Measurements from ENCODE around the gene PDZD4.

PDZD4 gene, protein sequence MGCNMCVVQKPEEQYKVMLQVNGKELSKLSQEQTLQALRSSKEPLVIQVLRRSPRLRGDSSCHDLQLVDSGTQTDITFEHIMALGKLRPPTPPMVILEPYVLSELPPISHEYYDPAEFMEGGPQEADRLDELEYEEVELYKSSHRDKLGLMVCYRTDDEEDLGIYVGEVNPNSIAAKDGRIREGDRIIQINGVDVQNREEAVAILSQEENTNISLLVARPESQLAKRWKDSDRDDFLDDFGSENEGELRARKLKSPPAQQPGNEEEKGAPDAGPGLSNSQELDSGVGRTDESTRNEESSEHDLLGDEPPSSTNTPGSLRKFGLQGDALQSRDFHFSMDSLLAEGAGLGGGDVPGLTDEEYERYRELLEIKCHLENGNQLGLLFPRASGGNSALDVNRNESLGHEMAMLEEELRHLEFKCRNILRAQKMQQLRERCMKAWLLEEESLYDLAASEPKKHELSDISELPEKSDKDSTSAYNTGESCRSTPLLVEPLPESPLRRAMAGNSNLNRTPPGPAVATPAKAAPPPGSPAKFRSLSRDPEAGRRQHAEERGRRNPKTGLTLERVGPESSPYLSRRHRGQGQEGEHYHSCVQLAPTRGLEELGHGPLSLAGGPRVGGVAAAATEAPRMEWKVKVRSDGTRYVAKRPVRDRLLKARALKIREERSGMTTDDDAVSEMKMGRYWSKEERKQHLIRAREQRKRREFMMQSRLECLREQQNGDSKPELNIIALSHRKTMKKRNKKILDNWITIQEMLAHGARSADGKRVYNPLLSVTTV

DNA sequence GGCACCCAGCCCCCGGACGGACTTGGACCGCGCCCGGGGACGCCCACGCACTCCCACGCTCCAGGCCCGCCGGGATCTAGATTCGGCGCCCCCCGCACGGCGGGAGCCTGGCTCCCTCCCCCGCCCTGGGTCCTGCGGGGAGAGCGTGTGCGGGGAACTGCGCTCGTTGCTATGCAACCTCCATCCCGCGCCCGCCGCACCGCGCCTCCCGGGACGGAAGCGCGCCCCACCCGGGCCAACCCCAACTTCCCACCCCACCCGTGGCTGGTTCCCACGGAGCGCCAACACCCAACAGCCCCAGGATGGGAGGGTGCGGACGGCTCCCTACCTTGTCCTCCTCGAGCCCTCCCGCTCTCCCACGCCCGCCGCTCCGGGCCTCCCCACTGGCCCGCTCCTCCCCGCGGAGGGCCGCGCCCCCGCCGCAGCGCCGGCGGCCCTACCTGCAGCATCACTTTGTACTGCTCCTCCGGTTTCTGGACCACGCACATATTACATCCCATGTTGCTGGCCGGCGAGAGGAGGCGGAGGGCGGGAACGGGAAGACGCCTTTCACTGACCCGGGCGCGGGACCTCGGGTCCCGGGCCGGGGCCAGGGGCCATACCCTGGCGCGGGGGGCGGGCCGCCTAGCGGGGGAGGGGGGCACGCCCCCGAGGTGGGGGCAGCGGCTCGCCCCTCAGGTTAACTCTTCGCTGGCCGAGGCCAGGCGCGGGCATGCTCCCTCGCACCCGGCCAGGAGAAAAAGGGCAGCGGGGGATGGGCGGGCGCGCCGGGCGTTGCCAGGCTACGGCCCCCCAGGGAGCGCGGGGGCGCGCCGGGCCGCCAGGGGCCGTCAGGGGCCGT lies at the start of gene PDZD4:
PDZD4 (minus strand) TSS at position 746 of the 841 bp plus-strand sequence; CDS start at position 500, 246 bp downstream.
- DNase-seq (ENCODE audit: low read depth): no peak

DNA sequence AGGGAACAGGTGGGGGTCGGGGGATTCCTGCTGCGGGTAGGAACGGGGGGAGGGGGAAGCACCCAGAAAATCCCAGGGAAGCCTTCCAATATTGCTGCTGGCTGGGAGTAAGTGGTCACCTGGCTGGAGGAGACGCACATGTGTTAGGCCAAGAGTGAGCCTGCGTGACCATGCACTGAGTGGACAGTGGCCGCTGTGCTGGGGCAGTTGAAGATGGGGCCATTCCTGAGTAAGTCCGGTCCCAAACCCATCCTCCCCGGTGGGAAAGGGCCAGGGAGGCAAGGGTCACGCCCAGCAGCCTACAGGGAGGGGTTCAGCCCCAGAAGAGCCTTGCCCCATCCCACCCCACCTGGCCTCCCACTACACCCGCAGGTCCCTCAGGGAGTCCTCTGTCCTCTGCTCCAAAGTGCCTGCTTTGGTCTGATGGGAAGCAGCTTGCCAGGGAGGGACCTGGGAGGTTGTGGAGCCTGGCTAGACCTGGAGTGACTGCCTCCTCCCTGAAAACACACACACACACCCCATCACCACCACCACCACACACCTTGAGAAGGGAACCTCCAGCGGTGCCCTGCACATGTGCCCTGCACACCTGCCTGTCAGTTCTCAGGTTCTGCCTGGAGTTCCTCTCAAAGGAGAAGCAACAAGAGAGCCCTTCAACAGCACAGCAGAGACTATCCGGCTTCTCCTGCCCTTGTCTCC lies 49.5 kb upstream of the PDZD4 start:
- DNase-seq (ENCODE audit: low read depth): no peak

DNA sequence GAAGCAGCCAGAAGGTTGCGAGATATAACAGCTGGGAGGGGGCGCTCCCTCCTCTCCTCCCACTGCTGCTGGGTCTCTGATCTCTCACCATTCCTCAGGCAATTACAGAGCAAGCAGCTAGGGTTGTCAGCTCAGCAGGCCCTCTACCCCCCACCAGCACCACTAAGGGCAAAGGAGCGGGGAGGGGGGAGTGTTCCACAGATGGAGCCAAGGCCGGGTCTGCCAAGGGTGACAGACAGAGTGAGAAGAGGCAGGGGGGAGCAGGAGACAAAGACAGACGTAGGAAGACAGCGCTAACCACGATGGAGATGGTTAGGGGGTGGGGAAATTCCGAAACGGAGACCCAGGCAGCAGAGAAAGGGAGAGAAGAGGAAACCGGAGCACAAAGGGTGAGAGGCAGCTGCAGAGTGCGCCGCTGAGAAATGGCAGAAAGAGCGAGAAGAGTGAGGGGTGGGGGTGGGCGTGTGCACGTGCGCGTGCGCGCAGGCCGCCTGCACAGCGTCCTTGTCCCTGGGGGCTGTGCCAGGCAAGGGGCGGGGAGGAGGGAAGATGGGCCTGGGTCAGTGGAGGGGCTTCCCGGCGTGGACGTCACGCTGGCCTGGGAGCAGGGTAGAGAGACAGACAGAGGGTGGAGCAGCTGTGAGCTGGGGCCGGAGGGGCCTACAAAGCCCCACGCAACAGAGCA lies 48.8 kb upstream of the PDZD4 start:
- DNase-seq (ENCODE audit: low read depth): no peak

DNA sequence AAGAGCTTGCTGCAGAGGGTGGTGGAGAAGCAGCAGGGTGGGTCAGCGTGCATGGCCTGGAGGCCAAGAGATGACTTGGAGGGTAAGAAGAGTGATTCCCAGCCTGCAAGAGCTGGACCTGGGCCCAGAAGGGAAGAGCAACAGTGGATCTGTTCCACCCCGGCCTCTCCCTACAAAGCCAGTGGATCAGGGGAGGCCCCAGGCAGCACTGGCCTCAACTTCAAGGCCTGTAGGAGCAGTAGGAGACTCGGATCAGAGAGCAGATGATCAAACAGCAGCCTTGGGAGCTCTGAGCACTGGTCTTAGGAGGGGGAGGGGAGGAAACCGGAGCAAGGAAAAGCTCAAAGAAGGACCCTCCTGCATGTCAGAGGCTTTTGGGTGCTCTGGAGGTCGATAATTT lies 48.0 kb upstream of the PDZD4 start:
- no peak for DNase-seq (ENCODE audit: low read depth)

DNA sequence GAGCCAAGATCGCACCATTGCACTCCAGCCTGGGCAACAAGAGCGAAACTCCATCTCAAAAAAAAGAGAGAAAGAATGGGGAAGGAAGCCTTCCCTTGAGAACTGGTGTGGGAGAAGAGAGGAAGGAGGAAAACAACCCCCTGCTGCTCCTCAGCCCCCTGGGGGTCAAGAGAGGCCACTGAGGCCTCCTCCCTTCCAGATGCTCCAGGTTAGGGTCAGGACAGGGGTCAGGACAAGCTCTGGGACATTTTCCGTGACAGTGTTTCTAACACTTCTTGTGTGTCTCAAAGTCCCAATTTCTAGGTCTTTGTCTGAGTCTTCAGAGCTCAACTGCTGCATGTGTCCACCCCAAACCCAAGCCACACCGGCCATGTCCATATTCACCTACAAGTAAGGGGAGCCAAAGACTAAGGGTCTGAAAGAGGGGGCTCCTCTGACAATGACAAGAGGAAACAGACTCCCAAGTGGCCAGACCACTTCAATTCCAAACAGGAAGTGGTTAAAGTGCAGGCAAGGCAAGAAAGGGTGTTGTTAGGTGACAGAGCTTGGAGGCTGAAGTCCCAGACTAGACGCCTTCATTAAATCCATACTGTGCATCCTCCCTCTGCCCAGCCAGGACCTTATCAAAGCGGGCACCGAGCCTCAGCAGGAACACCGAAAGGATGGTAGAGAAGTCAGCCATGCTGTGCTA lies 47.4 kb upstream of the PDZD4 start:
- no peak for DNase-seq (ENCODE audit: low read depth)

DNA sequence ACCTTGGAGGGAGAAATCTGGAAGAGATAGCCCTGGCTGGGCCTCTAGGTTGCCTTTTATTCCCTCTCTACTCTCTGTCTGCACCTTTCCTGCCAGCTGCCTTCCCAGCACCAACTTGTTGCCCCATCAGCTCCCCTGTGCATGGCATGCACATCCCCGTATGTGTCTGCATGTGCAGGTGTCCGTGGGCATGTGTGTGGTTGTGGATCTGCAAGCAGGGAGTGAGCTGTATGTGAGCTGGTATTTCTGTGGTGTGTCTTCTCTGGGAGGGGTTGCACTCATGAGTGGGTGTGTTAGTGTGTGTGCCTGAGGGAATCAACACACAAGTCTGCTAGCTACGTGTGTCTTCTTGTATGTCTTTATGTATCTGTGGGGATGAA lies 45.8 kb upstream of the PDZD4 start:
- DNase-seq (ENCODE audit: low read depth): no peak

DNA sequence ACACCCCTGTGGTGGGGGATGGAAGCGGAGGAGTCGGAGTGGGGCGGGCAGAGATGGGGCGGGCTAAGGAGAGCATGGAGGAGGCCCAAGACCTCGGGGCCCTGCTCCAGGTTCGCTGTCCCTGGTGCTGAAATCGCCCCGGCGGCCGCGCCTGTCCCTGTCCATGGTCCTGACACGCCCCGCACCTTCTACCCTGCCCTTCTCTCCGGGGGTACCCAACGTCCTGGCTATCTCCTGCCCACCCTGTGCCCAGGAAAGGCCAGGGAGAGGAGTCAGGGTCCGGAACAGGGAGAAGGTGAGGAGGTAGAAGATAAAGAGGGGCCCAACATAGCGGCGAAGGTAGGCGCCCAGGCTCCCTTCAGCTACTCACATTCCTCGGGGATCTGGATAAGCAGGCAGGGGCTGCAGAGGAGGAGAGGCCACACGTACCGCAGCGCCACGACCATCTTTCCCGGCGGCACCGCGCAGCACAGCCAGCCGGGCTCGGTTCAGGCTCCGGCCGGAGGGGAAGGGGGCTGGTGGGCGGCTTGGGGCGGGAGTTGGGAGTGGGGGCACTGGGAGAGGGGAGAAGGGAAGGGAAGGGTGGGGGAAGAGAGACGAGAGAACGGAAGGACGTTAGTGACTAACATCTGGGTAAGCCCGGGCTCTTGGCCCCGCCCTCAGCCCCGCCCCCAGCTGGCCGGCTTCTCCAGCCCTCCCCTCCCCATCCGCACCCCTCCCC lies 45.2 kb upstream of the PDZD4 start:
- peak; percentile 41 for DNase-seq (ENCODE audit: low read depth)

DNA sequence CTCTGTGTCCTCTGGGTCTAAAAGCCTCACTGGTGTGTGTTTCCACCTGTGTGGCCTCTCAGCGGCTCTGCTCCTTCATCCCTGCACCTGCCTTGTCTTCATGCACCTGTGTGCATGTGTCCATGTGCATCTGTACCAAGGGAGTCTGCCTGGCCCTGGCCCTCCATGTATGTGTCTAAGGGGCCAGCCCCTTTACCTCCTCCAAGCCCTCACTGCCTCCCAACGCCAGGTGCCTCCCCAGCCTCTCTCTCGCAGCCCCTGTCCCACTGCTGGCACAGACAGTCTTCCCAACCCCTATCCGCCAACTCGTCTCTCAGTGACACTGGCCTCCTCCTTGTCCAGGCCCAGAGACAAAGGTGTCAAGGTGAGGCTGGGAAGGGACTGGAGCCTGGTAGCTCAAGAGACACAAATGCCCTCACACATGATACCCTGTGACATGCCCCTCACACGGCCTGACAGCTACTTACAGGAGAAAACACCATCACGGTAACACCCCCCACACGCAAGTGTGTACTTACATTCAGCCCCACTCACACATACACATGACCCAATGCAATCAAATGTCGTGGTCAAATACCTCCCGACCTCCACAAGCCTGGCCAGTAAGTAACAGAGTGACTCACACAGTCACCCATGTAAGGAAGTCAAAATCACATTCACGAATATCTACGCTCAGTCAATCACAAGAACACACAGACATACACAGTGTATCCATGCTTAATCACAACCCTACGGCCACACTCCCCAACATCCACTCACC lies 44.2 kb upstream of the PDZD4 start:
- no peak for DNase-seq (ENCODE audit: low read depth)

DNA sequence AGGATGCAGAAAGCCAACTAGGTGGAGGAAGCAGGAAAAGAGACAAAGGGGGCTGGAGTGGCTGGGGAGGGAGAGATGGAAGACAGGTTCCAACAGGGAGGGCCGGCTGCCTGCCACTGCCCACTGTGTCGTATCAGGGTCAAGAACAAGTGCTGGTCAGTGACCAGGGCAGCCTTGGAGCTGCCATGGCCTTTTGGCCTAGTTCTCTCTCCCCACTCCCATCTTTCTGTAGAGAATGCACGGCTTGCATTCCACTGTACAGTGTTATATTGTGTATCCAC lies 43.7 kb upstream of the PDZD4 start:
- DNase-seq (ENCODE audit: low read depth): no peak

DNA sequence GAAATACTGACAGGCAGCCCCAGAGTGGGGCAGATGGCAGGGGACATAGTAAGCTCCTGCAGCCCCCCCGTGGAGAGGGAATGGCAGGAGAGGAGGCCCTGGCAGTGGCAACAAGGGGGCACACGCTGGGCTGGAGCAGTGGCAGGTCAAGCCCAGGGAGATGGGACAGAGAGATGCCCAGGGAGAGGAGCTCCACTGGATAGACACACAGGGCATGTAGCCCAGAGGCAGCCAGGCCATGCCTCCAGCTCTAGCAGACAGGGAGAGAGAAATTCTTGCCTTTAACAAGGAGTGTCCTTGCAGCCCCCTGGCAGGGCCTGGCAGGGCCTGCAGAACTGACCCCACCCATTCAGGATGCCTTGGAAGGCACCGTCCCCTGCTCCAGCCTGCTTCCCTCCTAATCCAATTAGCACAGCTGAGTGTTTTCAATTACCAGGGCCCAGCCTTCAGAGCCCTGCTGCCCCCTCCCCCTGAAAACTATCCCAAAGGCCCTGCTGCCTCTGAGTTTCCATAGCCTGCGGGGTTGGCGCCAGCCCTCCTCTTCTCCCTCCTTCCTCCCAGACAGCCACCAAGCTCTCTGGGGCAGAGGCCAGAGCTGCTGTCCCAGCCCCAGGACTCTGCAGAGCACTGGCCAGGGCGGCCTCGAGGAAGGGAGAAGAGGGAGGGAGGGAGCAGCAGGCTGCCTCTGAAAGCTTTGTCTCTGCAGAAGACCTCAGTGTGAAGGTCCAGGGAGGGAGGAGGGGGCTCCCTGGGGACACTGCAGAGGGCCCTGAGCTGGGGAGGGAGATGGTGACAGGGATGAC lies 43.1 kb upstream of the PDZD4 start:
- no peak for DNase-seq (ENCODE audit: low read depth)

DNA sequence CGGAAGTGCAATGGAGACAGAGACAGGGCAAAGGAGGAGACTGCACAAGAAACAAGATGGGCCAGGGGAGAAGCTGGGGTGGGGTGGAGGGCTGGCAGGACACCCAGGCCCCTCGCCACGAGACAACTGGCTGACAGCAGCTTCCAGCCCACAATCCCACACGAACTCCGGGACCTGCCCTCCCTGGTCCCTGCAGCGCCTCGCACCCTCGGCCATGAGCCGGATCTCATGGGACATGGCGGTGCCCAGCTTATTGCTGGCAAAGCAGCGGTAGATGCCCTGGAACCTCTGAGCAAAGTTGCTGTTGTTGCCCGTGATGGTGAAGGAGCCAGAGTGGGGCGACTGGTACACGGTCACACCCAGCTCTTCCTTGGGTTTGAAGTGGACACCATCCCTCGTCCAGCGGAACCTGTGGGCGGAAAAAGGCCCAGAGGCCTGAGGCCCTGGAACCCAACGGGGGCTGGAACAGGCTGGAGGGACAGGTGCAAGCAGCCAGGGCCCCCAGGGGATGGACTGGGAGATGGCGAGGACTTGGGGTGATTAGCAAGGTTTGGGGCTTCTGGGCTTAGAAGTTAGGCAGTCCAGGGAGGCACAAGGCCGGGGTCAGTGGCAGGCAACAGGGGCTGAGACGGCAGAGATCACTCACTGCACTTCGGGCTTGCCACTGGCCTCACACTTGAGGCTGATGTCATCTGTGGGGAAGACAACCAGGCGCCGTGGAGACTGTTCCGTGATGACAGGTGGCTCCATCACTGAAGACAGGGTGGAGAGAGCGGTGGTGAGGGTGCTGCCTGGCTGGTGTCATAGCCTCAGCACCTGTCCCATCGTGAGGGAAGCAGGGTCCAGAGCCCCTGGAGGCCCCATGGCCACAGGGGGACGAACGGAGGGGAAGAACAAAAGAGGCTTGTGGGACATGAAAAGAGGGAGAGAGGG lies 41.9 kb upstream of the PDZD4 start:
- no peak for DNase-seq (ENCODE audit: low read depth)

DNA sequence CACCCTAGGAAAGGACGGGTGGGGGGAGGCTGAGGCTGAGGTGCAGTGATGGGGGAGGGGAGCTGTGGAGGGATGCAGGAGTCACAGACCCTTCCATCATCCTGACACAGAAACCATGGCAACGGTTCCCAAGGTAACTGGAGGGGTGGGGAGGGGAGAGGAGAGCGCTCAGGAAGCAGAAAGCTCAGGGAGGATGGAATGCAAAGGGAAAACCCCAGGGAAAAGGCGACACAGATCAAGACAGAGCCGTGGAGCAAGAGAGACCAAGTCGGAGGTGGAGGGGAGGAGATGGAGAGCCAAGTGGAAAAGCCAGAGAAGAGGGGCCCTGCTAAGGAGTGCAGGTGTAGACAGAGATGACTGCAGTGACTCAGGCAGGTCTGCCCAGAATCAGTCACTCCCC lies 41.1 kb upstream of the PDZD4 start:
- DNase-seq (ENCODE audit: low read depth): no peak

DNA sequence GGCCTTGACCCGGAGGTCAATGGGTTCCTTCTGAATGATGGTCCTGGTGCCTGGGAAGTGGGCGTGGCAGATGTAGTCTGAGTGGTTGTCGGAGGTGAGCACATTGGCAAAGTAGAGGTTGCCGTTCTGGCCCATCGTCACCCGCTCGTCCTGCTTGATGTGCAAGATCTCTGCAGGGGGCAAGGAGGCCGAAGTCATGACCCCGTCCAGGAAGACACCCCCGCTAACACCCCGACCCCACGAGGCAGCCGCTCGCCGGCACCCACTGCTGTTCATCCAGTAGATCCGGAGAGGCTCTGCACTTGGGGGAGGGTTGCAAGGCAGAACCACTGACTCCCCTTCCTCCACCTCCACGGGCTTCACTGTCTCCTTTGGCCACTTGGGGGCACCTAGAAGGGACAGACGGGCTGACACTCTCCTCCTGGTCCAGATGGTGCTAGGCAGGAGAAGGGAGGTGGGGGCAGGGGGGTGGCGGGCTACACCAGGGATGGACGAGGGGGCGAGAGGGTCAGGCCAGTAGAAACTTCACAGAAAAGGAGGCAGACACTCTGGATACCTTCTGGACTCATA lies 40.5 kb upstream of the PDZD4 start:
- no peak for DNase-seq (ENCODE audit: low read depth)

DNA sequence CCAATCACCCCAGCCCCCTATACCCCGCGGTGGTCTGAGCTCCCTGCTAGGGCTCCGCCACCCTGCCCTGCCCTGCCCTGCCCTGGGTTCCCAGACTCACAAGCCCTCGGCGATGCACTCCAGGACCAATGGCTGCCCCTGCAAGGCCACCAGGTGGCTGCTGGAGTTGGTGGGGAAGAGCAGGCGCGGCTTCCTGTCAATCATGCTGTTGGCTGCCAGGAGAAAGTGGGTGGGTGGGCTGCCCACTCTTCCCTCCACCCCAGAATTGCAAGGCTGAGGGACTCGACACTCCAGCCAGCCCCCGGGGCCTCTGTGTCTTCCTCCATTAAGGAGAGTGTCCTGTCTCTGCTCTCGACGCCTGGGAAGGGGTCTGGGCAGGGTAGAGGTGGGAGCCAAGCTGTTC lies 39.9 kb upstream of the PDZD4 start:
- DNase-seq (ENCODE audit: low read depth): no peak

DNA sequence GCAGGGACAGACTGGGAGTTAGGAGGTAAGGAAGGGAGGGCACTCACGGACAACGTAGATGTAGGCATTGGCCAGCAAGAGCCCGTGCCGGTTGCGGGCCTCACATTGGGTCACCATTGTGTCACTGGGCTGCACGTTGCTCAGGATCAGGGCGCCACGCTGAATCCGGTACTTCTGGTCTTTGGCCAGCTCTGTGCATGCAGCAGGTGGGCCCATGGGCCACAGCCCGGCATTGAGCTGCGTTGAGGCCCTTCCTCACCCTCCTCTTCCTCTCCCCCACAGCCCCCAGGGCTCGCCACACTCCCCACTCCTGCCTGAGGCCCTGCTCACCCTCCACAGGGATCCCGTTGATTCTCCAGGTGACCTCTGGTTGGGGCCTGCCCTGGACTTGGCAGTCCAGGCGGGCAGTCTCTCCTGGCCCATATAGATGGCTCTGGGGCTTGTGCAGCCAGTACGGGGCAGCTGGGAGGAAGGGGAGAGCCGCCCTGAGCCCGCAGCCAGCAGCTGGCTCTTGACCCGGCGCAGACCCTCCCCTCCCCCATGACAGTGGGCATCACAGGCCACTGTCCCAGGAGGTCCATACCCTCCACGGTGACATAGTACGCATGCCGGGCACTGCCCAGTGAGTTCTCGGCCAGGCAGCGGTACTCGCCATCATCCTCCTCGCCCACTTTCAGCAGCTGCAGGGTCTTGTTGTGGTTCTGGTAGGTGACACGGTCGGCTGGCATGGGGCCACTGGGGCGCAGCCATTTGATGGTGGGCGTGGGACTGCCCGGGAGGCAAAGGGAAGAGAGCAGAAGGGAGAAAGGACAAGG lies 39.3 kb upstream of the PDZD4 start:
- no peak for DNase-seq (ENCODE audit: low read depth)

Data from stimulated activated CD8-positive, alpha-beta memory T cell treated with anti-CD3 and anti-CD28 coated beads, Interleukin-12 subunit alpha, Interleukin-12 subunit beta, amount 100 ng/mL, for 1 hour (primary cell).